ENCODE measurements around the gene OR2L5.

GRCh38 chr1:248054671-248055070 is 41.2 kb downstream of the OR2L5 start:
- no peak for TF ChIP-seq POLR2A (IDR thresholded peaks at IDR 0.05)
- no peak for TF ChIP-seq CTCF (IDR thresholded peaks at IDR 0.05)
